RPMI7951 (cell line): ENCODE results near the gene FOXO1. TPM values are rescaled to one million over a fixed set of nuclear protein-coding genes. Genes with fewer than 3 reads are reported as not detected.

Experiments
- DNase-seq: peaks from one replicate; pipeline ENCODE4 v3.0.0-alpha.2; 2012; ENCODE audit warnings: low read depth
- total RNA-seq: library from RNA; depleted of rRNA; stranded (reverse); fragments of >200 nt; shearing (Covaris generic); gene quantifications from 2 replicates; pipeline ENCODE4 v1.2.3, GENCODE V29; 2014

The FOXO1 gene
- total RNA-seq, 1 experiment from 2014 or later, result 1.6 TPM

DNA sequence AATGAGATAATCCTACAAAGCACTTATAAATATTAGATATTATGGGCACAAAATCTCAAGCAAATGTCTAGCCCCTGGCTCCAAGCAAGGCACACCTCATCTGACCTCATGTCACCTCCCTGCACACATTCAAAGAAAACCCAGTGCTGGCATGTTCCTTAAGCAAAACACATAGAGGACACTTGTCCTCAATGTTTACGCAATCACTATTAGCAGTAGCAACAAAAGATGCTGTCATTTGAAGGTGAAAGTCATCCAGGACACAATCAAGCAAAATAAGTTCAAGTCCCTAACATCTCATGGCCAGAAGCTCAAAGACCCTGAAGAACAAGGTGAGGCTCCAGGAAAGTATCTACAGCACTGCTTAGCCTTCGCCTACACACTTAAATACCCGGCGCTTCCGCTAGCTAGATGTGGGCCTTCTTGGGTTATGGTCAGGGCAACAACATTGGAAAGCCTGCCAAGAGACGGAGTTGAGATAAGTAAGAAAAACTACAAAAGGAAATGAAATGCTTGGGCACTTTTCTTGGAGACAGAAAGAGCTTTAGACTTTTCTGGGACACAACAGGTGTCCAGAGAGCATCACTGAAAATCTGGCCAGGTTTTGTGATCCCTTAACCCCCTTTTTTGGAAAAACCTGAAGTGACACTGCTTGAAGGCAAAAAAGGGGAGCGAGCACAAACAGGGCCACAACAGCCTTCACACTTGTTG lies 85.7 kb downstream of the FOXO1 start:
- DNase-seq, result no peak

DNA sequence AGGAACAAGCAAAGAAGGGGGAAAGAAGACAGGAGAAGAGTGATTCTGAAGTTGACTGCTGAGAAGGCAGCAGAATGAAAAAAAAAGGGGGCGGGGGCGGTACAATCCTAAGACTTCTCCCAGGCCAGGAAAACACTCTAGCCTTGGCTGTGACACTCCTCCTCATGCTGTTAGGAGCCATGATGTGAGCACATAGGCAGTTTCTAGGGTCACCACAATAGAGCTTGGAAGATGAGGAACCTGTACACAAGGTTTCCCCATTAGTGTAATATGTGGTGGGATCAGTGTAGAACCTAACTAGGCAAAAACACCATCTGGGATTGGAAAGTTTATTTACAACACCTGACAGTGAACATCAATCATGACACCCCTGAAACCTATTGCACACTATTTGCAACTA lies 86.9 kb downstream of the FOXO1 start:
- no peak for DNase-seq

DNA sequence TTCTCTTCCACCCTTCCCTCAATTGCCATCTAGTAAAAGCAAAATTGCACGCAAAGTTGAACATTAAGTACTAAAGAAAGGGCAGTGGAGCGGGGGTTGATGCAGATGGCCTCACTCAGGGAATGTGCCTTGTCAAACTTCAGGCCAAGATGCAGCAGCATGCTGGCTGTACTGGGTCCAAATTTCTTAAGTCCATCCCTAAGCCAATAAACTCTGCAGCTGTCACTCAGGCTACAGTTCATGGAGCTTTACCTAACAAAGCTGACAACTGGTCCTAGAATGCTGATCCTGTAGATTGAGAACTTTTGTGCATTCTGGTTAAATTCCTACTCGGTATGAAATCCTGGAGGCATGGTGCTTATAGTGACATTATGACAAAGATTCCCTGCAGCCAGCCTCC lies 88.4 kb downstream of the FOXO1 start:
- no peak for DNase-seq

DNA sequence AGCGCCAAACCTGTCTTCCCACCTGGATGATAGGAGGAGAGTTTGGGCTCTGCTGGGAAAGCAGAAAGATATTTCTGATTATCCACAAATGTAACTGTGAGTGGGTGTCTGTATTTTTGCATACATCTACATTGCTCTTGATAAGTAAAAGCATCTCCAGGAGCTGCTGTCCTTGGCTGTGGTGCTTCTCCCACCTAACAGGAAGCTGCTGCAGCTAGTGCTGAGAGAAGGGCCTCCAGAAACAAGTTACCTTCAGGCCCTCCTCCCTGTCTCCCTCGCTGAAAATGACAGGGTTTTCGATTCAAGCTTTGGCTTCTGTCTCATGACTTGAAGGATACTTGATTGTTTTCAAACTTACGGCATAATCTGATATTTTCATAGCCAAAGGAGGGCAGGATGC lies 90.1 kb downstream of the FOXO1 start:
- DNase-seq, result no peak

DNA sequence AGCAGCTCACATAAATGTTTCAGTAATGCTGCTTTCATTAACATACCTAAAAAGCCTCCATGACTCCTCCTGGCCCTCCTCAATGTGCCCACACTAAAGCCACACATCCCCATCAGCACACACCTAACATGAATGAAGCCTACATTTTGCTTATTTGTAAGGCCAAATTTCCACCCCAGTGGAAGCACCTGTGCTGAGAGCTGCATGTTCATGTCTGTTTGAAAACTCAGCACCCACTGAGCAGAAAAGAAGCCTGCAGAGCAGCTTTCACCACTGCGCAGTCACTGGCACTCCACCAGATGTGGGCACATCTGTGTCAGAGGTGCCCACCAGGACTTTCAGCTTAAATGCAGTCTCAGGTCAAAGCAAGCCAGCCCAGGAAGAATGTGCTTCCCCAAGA lies 93.5 kb downstream of the FOXO1 start:
- DNase-seq, result no peak

DNA sequence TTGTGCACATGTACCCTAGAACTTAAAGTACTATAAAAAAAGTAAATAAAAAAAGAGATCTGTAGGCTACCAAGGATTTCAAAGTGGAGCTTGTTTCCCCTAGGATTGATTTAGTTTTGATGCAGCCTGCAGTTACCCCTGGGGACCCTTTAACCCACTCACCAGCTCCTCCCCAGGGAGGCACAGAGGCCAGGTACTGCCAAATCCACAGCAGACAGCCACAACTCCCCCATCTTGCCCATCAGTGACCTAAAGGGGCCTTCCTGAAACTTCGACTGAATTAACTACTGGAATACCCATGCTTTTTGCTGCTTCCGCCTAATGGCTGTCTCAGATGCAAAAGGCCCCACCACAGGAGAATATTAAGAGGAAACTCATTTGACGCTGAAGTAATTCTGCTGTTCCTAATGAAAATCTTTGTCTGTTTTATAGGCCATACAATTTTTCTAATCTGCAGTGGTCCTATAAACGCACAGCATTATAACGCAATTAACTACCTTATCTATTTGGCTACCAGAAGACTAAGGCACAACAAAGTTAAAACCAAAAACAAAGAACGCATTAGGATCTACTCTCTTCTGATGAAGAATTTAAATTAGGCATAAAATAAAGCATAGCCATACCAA lies 95.0 kb downstream of the FOXO1 start:
- DNase-seq, result no peak

DNA sequence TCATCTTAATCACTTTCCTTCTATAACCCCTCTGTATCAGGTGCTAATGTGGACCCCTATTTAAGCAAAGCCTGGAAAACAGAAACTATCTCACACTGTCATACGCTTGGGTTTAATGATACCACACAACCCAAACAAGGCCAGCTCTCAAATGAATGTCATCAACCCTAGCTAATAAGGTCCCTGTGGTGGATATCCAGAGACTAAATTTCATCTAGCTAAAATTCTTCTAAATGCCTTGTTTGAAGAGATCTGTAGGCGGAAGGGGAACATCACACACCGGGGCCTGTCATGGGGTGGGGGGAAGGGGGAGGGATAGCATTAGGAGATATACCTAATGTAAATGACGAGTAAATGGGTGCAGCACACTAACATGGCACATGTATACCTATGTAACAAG lies 95.5 kb downstream of the FOXO1 start:
- no peak for DNase-seq

DNA sequence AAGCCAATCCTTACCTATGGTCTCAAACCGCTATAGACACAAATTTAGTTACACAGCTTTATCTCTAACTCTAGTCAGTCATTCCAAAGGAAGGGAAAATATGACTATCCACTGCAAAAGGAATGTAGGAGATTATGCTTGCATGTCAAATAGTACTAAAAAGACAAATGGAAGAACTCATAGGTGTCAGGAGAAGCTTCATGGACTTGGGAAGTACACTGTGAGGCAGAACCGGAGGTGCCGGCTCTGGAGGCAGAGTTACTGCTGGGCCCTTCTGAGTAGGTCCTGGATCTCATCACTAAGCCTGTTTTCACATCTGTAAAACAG lies 97.5 kb downstream of the FOXO1 start:
- DNase-seq, result no peak

DNA sequence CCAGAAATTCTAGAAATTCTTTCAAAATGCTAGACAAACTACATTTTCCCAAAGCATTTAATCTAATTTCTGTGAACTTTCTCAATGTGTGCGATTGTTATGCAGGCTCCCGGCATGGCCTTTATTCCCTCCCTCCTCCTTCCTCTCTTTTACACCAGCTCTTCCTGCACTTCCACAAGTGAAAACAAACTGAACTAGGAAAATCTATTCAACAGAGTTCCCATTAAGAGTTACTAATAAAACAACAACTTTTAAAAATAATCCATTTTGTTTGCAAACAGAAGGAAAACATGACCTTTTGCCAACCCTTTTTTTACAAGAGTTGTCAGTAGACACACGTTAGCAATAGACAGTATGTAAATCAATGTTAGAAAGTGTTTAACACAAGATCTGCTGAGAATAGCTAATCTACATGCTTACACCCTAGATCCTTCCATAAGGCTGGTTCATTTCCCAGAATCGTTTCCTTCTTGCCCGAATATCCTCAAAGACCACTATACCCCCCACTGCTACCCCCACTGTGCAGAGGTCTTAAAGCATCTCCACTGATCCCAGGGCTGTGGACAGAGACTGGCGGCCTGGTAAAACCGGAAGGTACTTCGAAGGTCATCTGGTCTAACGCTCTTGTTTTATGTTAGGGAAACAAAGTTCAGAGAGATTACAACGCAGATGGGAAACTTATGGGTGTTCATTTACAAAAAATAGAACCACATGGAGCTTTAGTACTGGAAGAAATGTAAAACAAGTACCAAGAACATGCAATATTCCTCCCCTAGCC lies 98.0 kb downstream of the FOXO1 start:
- DNase-seq, result no peak

DNA sequence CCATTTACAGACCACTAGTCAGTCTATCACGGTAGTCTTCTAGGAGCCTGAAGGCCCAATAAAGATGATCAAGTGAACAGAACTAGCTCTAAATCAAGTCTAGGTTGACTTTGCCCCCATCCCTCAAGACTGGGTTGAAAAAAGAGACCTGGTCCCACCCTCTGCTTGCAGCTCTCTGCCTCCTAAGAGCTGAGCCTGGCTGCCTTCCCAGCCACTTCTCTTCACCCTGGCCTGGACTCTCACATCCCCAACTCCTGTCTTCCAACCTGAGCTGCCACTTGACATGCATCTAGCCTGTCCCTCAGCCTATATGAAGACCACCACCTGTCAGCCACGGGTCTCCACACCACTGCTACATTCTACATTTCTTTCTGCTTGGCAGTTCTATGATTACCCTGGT lies 99.6 kb downstream of the FOXO1 start:
- DNase-seq, result no peak

DNA sequence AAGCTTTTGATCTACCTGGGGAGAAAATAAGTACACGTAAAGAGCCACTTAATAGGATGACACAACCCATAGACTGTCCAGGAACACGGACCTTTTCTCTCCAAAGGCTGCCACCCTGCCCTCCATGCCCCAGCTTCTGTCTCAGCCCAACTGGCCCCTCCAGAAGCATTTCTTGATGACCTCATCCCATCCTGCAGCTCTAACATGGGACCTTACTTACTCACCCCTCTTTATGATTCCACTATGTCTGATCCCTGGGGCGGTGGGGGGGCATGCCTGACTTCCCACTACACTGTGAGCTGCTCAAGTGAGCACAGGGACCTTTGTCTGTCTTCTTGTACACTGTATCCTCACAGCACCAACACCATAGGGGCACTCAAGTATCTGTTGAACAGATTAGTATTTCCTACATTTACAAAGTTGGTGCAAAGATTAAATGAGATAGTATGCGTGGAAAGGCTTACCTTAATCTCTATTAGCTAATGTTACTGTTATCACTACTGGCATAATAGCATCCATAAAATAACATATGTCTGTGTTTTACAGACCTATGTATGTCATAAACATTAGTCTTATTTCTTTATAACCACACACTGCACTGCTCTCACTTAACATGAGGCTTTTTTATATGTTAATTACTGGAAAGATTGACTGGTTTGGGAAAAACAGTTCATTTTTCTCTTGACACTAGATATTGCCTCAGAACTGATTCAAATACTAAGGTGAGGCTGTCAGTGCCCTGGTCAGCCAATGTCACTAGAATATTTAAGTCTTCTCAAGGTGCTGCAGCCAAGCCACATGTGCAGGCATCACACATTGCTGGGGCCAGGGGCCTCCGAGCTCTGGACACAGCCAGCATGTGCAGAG lies 100.9 kb downstream of the FOXO1 start:
- DNase-seq, result peak; percentile 11

DNA sequence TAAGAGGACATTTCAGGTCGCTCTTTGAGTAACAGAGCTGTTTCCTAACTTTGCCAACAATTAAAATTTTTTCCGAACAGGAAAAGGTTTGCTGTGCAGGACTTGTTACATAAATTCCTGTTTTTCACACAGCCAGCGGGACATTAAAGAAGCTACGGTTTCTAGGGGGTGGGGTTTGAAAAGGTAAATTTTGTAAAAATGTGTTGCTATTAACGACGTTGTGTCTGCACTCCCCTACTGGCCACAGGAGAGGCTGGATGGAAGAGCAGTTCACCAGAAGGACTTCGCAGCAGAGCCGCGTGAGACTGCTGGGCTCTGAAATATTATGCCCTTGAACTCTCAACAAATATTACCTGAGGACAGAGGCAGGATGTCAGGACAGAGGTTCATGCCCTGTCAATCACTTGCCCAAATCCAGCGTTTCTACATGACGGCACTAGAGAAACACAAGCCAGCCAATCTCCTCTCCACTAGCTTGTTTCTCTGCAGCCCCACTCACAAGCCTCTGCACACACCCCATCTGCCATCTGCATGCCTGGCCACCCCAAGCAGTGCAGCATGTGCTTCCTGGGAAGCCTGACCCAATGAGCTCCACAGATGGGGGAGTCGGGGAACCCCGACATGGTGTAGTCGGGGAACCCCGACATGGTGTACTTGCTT lies 102.0 kb downstream of the FOXO1 start:
- no peak for DNase-seq

DNA sequence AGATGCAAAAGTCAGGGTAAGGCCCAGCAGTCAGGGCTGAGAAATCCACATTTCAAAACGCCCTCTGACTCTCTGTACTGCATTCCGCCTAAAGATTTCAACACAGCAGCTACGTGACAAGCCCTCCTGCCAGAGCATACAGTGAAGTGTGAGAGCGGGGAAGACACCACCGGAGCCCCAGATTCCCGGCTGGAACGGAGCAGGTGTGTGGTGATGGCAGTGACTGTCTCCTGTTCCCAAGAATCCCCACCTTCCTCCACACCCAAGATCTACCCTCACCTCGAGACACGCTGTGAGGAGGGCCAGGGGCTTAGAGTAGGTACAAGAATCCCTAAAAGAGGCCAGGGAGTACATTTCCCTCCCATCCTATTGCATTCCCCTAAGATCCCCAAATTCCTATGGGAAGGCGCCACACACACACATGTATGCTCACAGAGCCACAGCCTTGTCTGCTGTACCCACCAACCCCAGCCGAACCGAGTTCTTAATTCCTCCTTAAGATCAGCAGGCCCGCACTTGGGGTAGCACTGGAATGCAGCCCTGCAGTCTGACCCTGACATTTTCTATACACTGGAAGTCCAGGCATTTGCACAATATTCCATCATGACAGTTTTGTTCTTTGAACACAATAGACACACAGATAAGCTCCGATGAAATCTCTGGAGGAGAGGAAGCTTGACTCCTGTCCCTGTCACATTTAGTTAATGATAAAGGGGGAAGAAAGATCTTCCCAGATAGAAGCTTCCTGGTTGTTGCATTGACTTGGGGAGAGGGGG lies 102.9 kb downstream of the FOXO1 start:
- no peak for DNase-seq

DNA sequence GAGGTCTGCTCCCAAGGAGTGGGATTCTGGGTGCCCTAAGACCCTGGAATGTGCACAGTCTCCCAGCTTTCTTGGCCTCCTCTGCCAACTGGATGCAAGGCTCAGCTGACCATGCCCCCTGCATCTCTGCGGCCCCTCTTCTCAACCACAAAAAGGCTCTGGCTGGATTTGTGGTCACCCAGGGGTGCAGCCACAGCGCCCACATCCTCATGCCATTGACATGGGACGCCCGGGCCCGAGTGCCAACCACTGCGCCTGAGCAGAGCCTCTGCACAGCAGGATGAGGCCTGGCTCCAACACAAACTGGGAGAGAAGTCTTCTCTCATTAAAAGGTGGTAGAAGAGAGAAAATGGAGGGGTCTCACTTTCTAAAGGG lies 103.5 kb downstream of the FOXO1 start:
- DNase-seq, result peak; percentile 62

DNA sequence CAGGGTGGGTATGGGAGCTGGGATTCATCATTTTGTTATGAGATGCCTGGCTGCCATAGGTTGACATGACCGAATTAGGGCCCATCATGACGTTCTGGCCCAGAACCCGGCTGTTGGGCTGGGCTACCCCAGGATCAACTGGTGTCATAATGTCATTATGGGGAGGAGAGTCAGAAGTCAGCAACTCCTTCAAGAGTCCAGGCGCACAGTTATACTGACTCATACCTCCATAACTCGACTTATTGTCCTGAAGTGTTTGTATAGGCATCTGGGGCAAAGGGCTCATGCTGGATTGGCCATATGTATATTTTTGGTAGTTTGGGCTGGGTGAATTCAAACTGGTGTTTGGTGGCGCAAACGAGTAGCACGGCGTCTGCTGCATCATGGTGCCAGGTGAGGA lies 106.5 kb downstream of the FOXO1 start:
- DNase-seq, result no peak

DNA sequence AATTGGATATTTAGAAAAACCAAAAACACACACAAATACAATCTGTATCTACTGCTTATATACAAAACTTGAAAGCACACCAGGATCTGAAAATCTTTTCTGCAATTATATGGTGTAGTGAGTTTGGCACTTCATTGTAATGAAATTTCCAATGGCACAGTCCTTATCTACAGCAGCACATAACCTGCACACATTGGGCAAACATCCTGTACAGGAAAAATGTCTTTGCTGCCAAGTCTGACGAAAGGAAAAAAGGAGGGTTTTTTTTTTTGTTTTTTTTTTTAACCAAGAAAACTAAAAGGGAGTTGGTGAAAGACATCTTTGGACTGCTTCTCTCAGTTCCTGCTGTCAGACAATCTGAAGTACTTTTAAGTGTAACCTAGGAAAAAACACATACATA lies 107.8 kb downstream of the FOXO1 start:
- no peak for DNase-seq

DNA sequence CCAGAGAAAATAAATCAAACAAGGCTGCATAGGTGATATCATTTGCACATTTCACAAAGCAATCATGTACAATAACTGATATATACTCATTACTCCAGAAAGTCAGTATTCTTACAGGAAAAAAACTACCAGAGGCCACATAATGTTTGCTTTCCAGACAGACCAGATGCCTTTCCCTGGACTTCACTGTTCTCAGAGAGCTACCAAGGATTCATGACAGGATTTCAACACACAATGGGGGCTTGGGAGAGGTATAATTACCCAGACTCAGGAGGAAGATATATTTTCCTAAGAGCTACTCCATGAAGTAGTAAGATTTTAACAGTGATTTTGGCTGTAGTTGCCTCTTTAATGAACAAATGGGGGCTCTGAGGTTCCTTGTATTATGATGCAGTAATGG lies 110.0 kb downstream of the FOXO1 start:
- no peak for DNase-seq

DNA sequence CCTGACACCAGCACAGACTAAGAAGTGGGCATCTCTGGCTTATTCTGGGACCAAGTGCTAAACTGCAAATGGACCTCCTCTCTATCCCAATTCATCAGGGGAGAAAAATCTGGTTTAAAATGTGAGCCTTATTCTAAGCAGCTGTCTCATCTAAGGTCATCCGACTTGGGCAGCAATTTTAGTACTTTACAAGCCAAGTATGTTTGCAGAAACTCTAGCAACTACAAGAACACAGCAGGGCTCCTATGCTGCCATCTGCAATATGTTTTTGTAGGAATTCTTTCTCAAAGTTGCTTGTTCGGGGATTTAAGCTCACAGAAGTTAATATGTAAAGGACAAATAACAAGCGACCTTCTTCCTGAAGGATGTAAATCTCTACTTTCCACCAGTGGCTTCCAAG lies 113.1 kb downstream of the FOXO1 start:
- no peak for DNase-seq

DNA sequence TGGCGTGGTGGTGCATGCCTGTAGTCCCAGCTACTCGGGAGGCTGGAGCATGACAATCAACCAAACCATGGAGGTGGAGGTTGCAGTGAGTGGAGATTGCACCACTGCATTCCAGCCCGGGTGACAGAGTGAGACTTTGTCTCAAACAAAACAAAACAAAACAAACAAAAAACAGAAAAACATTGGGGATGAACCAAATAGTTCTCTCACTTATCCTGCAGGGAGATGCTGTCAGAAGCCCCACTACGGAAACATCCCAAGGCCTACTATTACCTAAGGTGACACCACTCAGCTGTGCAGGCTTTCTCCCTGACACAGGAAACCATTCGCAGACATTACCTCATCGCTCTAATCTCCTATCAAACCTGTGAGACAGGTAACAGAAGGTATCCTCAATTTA lies 113.5 kb downstream of the FOXO1 start:
- no peak for DNase-seq

DNA sequence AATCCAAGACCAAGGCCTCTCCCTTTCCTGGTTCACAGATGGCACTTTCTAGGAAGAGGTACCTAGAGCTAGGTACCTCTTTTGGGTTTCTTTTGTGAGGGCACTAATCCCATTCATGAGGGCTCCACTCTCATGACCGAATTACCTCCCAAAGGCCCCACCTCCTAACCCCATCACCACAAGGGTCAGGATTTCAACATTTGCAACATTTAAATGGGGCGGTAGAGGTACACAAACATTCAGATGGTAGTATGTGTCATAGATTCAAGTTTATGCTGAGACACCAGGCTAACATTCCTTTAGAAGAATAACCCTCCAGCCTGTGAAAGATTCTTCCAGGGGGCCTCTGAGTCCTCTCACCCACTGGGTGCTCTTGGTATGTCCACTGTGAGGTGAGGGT lies 116.3 kb downstream of the FOXO1 start:
- peak; percentile 29 for DNase-seq

DNA sequence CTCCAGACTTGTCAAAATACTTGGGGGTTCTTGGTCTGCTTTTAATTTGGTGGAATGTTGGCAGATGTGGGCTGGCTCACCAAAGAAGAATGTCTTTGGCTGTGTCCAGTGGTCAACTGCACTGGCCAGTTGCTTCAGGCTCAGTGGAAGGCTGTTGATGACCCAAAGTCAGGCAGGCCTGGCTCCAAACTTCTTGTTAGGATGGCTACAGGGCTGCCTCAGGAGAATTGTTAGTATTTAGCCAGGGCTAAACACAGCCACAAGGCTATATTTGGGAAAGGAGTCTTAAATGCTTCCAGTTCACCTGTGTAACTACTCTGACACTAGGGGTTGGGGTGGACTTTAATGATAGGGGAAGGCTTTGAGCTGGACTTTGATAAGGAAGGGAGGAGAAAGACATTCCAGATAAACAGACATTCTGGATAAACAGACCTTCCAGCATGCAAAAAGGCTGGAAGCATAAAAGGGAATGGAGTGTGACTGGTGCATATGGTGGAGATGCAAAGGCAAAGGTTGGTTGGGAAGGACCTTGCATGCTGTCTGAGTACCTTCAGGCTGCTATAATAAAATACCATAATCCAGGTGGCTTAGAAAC lies 116.8 kb downstream of the FOXO1 start:
- peak; percentile 77 for DNase-seq
